Mononuclear cell (primary cell): ENCODE measurements around the gene SAMD14. TPM values are rescaled to one million over a fixed set of nuclear protein-coding genes. Genes with fewer than 3 reads are reported as not detected.
A peak's percentile ranks its signal among the peaks of the same experiment; 100 is the strongest.

Experiments
- H3K27me3 ChIP-seq: 2 replicates; pipeline ENCODE4 v1.6.0; 2011; ENCODE audit warnings: low read length, control low read depth; ENCODE audit not compliant: insufficient read depth
- H3K4me1 ChIP-seq: 2 replicates; pipeline ENCODE4 v1.5.1; 2011; ENCODE audit warnings: mild to moderate bottlenecking, low read length, control low read depth; ENCODE audit not compliant: insufficient read depth
- H3K4me3 ChIP-seq: 2 replicates; pipeline ENCODE4 v1.5.1; 2011; ENCODE audit warnings: mild to moderate bottlenecking, low read length, moderate library complexity
- H3K9me3 ChIP-seq: 2 replicates; pipeline ENCODE4 v1.5.1; 2011; ENCODE audit warnings: low read depth, mild to moderate bottlenecking, control low read depth, low read length
- total RNA-seq: library from RNA; depleted of rRNA; stranded (reverse); fragments of >200 nt; gene quantifications from one replicate; pipeline ENCODE4 v1.2.3, GENCODE V29; 2012

The SAMD14 gene
- total RNA-seq, 1 donor: 0.63 TPM

DNA sequence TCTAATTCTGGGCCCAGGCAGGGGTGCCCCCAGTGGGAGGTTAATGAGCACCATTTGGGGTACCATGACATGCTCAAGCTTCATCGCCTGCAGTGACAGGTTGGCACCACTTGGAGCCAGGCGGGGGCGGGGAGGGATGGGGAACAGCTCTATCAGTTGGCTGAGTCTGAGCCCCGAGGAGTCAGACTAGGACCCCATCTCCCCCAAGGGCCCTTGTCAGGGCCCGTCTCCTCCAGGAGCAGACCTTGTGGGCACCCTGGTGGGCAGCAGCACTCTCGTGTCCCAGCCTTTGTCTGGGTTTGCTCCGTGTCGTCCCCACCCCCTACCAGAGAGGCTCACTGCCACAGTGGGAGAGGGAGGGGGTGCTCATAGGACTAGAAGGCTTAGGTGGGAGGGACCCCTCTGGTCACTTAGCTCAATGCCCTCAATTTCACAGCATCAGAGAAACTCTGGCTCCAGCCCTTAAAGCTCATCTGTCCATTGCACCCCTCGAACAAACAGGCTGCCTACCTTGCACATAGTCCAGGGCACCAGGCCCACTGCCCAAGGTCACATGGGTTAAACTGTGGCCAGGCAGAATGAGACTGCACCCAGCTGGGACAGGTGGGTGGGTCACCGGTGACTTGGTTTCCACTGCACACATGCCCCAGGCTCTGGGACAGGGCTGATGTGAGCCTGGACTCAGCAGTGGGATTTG lies 16.4 kb upstream of the SAMD14 start:
- H3K27me3 ChIP-seq: no peaks in the 10 kb centered on the region
- H3K4me3 ChIP-seq: peak overlapping the region; percentile 91
- peaks cover 66% of the 10 kb centered on the region for H3K4me1 ChIP-seq

DNA sequence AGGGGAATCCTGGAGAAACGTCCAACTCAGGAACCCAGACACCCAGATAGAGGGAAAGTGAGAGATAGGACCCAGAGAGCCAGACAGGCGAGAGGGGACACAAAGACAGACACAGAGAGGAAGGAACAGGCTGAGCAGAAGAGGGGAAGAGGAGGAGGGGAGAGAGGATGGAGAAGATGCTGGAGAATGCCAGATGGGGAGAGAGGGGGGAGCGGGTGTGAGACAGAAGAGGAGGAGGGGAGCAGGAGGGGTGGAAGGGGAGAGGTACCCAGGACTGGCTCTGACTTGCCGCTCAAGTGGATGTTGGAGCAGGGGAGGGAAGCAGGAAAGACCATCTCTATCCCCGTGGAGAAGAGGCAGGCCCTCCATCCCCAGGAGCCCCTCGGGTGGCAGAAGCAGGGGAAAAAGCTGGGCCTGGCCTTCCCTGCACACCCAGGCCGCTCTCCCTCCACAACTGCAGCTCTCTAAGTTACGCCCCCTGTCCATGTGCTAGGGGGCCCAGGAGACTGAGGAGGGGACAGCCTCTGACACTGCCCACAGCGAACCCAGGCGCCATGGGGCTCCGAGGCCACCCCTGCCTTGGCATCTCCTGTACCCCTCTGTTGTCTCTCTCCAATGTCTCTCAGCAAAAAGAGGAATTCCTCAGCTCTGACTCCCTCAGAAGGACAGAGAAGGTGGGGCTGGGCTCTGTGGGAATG lies 15.7 kb upstream of the SAMD14 start:
- Histone ChIP-seq H3K9me3 (no peaks in the 10 kb centered on the region), H3K4me3 (no peak overlapping the region), H3K4me1 (peaks cover 73% of the 10 kb centered on the region), H3K27me3 (no peaks in the 10 kb centered on the region)

More for the DNA sequence above, 16.4 kb upstream of the SAMD14 start:
- no peaks in the 10 kb centered on the region for H3K9me3 ChIP-seq

DNA sequence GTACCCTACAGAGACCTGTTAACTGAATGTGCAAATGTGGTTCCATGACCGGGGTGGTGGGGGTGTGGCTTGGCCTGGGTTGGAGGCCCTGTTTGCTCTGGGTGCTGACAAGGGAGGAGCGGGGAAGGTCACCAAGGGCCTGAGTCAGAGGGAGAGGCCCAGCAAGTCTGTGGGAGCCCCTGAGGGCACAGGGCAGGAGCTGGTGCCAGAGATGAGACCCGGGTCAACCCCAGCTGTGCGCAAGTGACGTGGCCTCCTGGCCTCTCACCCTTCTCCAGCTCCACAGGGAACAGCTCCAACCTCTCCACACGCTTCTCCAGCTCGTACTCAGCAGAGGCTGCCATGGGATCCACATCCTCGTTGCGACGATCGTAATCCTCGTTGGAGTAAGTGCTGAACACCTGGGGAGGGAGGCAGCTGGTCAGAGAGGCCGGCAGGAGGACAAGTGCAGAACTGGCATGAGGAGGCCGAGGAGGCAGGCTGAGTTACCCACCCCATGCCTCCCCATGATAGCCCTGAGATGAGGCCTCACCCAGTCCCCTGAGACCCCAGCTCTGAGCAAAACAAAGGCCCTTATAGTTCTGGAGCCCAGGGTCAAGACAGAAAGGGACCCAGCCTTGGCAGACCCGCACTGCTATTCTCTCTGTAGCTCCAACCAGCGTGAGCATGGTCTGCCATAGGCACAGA lies 15.0 kb upstream of the SAMD14 start:
- H3K9me3 ChIP-seq: no peaks in the 10 kb centered on the region
- H3K4me1 ChIP-seq: peaks cover 80% of the 10 kb centered on the region
- H3K27me3 ChIP-seq: no peaks in the 10 kb centered on the region
- no peak overlapping the region for H3K4me3 ChIP-seq

DNA sequence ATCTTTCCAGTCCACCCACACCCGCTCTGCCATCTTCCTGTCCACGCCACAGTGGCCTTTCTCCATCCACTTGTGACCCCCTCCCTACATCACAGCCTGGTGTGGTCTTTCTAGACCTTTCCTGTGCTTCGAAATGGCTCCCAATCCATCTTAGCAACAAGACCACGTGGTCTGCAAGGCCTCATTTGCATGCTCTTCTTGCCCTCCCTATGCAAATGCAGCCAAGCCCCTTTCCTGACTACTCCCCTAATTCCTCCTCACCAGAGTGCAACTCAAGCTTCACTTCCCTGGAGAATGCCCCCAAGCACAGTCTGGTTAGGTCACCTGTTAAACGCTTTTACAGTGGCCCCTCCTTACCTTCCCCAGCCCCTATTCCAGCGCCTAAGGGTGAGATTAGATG lies 14.4 kb upstream of the SAMD14 start:
- Histone ChIP-seq H3K4me1 (peaks cover 87% of the 10 kb centered on the region), H3K27me3 (no peaks in the 10 kb centered on the region), H3K4me3 (no peak overlapping the region), H3K9me3 (no peaks in the 10 kb centered on the region)

DNA sequence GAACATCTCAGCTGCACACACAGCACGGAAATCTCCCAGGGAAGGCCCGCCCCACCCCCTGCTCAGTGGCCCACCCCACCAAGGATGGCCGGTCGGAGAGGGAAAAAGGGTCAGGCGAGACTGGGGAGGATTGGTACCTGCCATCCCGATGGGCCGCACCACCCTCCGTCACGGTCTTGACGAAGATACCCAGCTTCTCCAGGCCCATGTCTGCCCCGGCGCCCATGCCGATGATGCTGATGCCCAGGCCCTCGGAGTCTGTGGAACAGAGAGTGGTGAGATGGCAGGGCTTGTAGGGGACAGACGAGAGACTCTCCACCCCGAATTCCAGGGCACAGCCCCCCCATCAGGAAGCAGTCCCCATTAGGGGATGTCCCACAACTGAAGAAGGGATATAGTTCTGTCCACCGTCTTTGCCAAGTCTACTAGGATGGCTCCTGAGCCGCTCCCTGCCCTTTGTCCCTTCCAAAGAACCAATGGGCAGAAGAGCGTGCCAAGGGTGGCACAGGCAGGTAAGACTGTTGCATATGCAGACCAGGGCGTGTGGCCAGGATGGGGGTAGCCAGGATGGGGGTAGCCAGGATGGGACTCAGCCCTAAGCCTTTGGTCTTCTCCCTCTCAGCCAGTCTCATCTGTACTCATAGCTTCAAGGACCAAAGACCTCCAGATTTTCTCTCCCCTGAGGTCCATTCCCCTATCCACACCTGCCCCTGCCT lies 13.7 kb upstream of the SAMD14 start:
- Histone ChIP-seq H3K9me3 (no peaks in the 10 kb centered on the region), H3K27me3 (no peaks in the 10 kb centered on the region), H3K4me3 (no peak overlapping the region), H3K4me1 (peaks cover 92% of the 10 kb centered on the region)

DNA sequence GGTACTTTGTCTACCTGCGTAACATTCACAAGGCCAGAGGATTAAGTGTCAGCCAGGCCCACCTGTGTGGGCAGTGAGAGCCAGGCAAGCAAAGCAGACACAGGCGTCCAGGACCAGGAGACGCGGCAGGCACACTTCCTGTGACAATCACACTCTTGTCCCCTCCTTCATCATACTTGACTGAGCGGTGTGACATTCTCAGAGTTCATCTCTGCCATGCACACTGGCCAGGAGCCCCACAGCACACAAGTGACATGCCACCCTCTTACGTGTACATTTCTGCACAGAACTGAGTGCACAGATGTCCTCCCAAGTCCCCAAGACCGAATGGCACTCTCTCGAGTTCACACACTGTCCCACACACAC lies 11.8 kb upstream of the SAMD14 start:
- Histone ChIP-seq H3K4me3 (no peak overlapping the region), H3K9me3 (no peaks in the 10 kb centered on the region), H3K4me1 (peaks cover 77% of the 10 kb centered on the region), H3K27me3 (no peaks in the 10 kb centered on the region)

DNA sequence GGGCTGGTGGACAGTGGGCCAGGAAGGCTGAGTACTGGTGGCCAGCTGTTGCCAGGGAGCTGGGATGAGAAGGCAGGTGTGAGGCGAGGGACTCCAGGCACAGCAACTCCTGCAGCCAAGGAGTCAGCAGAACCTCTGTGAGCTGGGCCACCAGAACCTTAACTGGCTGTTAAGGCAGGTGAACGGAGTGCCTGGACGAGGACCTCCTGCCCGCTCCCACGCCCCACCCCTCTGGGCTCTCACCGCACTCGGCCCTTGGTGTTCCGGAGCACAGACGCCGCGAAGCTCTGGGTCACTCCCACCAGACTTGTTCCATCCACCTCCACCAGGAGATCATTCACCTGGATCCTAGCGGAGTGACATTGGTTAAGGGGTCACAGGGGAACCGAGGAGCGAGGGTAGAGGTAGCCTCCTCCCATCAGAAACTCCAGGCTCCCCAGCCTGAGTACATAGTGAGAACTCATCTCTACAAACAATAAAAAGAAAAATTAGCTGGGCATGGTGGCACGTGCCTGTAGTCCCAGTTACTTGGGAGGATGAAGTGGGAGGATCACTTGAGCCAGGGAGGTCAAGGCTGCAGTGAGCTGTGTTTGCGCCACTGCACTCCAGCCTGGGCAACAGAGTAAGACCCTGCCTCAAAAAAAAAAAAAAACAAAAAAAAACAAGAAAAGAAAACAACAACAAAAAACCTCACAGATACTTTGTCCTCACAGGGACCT lies 11.2 kb upstream of the SAMD14 start:
- no peak overlapping the region for H3K4me3 ChIP-seq
- H3K27me3 ChIP-seq: no peaks in the 10 kb centered on the region
- H3K9me3 ChIP-seq: no peaks in the 10 kb centered on the region
- peaks cover 72% of the 10 kb centered on the region for H3K4me1 ChIP-seq

DNA sequence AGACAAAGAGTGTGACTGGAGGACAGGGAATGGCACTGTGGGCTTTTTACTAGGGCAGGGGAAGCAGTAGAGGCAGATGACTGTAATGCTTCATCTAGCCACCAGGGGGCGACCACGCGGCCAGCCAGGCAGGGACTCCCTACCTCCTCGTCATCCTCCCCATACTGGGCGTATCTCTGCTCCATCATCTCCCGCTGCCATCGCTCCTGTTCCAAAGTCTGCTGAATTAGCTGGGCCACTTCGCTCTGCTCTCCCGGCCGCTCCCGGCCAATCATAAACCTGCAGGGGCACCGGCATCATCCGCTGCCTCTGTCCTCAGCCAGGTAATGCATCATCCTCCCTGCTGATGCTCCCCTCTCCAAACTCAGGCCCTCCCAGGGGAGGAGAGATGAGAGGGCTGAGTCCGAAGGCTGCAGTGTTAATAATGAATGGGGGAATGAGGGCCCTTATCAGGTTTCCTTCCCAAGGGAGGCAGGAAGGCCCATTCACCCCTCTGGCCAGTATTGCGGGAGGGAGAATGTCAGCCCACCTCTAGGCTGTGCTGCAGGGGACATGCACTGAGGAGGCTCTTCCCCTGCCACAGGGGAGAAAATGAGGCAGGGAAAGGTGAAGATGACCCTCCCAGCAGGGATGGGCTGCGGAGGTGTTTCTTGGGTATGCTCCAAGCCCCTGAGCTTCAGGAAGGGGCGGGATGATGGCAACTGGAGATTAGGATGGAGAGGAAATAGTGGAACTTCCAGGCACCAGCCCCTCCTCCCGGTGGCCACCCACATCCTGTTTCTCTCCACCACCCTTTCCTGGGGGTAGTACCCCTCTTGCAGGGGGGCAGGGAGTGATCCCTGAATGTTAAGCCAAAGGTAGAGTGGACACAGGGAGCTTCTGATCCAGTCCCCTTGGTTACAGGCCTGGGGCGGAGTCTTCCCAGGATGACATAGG lies 10.3 kb upstream of the SAMD14 start:
- no peak overlapping the region for H3K4me3 ChIP-seq
- no peaks in the 10 kb centered on the region for H3K9me3 ChIP-seq
- H3K27me3 ChIP-seq: no peaks in the 10 kb centered on the region
- peaks cover 62% of the 10 kb centered on the region for H3K4me1 ChIP-seq

DNA sequence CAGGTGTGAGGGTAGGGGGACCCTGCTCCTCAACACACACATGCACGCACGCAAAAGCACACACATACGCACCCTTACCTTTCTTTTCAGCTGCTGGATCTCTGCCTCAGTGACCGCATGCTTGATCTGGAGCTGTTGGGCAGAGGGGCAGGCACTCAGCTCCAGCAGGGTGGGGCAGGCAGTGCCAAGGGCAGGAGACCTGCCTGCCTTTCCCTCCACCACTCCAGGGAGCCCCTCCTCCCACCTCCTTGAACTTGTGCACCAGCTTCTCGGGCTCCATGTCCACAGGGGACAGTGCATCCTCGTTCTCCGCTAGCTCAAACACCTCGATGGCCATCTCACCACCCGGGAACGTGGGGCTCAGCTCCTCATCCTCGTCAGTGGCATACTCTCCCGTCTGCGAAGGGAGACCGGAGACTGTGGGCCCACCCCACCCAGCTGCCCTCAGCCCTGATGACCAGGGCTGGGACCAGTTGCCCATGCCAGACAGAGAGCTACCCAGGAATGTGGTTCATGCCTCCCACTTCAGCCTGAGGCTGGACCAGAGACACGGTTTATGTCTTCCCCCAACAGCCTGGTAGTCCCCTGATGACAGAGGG lies 9.3 kb upstream of the SAMD14 start:
- H3K4me1 ChIP-seq: peaks cover 53% of the 10 kb centered on the region
- H3K27me3 ChIP-seq: no peaks in the 10 kb centered on the region
- H3K9me3 ChIP-seq: no peaks in the 10 kb centered on the region
- H3K4me3 ChIP-seq: no peak overlapping the region

DNA sequence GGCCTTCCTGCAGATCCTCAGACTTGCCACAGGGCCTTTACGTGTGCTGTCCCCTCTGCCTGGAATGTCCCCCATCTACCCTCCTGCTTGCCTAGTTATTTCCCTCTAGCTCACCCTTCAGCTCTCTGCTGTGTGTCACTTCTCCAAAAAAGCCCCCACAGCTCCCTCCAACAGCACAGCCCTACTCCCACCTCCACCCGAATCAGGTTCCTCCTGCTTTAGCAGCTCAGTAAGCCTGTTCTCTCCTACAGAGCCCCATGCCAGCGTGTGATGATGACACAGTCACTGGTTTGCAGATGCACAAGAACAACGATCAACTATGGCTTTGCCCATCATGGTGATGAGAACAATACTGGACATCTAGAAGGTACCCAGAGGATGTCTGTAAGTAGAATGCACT lies 7.1 kb upstream of the SAMD14 start:
- Histone ChIP-seq H3K9me3 (no peaks in the 10 kb centered on the region), H3K4me1 (peaks cover 32% of the 10 kb centered on the region), H3K4me3 (no peak overlapping the region), H3K27me3 (no peaks in the 10 kb centered on the region)

DNA sequence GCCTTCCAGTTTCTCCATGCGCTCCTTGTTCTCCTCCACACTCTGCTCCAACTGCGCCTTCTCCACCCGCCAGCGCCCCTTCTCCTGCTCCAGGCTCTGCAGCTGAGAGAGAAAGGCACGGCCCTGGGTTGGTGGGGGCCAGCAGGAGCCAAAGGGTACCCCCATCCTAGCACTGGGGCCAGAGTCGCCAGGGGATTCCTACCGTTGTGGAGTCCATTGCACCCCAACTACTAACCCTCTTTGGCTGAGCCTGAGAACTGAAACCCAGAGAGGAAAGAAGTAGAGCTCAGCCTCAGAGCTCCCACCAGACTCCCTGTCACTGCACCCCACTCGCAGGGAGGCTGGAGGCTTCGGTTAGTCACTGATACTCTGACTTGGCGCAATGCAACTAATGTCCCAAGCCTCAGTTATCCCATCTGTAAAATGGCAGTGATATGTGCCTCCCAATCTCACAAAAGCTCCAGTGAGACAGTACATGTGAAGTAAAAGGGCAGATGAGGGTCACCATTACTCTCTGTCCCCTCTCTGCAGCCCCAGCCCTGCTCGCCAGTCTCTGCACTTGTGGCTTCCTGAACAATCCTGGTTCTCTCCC lies 6.2 kb upstream of the SAMD14 start:
- Histone ChIP-seq H3K9me3 (no peaks in the 10 kb centered on the region), H3K27me3 (no peaks in the 10 kb centered on the region), H3K4me3 (no peak overlapping the region), H3K4me1 (peaks cover 24% of the 10 kb centered on the region)

DNA sequence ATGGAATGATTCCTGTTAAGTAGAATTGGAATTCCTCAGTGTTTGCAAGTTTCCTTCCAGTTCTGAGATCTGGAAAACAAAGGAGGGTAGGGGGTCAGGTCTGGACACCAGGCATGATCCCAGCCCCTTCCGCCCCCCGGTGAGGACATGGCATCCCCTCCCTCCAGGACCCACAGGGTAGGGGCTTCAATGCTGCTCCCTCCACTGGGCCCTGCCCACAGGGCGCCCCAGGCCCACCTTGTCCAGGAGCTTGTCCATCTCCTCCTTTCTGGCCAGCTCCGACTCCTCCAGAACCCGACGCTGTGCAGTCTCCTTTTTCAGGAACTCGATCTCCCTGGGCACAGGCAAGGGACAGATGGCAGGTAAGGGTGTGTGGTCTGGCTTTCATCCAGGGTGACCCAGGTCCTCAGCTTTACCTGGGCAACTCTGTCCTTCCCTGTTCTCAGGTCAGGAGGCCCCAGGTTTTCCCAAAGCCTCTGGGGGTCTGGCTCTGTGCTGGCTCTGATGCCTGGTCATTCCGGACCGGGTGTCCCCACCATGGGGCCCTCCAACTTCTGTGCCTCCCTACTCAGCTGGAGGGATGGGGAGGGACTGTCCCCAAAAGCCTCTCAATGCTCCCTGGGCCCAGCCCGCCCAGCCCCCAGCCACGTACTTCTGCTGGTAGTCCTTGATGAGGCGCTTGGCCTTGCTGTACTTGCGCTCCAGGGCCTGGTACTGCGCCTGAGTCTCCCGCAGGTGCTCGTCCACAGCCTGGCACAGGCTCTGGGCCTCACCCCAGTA lies 5.5 kb upstream of the SAMD14 start:
- Histone ChIP-seq H3K4me3 (no peak overlapping the region), H3K27me3 (peaks cover 4% of the 10 kb centered on the region), H3K9me3 (no peaks in the 10 kb centered on the region), H3K4me1 (peaks cover 24% of the 10 kb centered on the region)
